ENCODE measurements around the gene RRM2. TPM values are rescaled to one million over a fixed set of nuclear protein-coding genes. Genes with fewer than 3 reads are reported as not detected.

Gene RRM2
- total and polyA plus RNA-seq, 2 experiments from 2014 or later: 23.5 to 79.2 TPM

DNA sequence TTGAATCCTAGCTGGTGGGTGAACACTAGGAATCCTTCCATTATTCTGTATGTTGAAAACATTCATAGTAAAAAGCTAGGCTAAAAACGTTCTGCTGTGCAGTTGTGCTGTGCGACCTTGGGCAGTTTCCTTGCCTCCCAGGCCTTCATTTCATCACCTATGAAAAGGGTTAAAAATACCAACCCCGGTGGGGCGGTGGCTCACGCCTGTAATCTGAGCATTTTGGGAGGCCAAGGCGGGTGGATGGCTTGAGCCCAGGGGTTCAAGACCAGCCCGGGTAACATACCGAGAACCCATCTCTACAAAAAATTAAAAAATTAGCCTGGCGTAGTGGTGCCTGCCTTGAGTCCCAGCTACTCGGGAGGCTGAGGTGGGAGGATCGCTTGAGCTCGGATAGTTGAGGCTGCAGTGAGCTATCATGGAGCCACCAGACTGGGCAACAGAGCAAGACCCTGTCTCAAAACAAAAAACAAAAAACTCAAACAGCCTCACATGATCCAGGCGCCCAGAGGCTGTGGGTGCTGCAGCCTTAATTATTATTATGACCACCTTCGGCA is 2.9 kb upstream of the RRM2 start:
- Histone ChIP-seq H3K9ac (peak overlapping the region; percentile 84), H3K79me2 (ENCODE audit: insufficient read depth) (peaks cover 6% of the 10 kb centered on the region; the same call in 1 of the 2 replicates), H3K4me1 (ENCODE audit: insufficient read depth) (peaks cover 20% of the 10 kb centered on the region), H3F3A (ENCODE audit: insufficient read depth) (peaks cover 29% of the 10 kb centered on the region), H3K36me3 (ENCODE audit: low read depth) (no peaks in the 10 kb centered on the region), H3K27me3 (replicated peaks; ENCODE audit: insufficient read depth) (no peaks in the 10 kb centered on the region), H4K20me1 (ENCODE audit: insufficient read depth) (no peaks in the 10 kb centered on the region), H3K4me3 (peak overlapping the region; percentile 76), H2AFZ (peak overlapping the region; percentile 82), H3K4me2 (ENCODE audit: unreplicated experiment) (peak overlapping the region; percentile 81), H3K9me2 (ENCODE audit: insufficient read depth) (no peaks in the 10 kb centered on the region), H3K9me3 (ENCODE audit: low read depth) (no peaks in the 10 kb centered on the region), H3K27ac (peak overlapping the region; percentile 79)
- DNase-seq: no peak
- TF ChIP-seq EZH2 (IDR thresholded peaks at IDR 0.05; ENCODE audit: insufficient read depth, poor library complexity, severe bottlenecking) (no peak), EZH2phosphoT487 (IDR thresholded peaks at IDR 0.05; ENCODE audit: insufficient read depth, low read depth) (no peak)
- in situ Hi-C loops (cut with MboI): loop anchor here (25.0 kb wide), 1 partner anchor 543 kb away; no protein-coding TSS in a partner anchor
- WGBS, 2 experiments (ENCODE audit: low coverage in 1 of 2, low lambda C conversion rate in 2 of 2, missing lambda C conversion rate in 2 of 2): 62% methylated on average over 14 of the region's 14 CpGs

DNA sequence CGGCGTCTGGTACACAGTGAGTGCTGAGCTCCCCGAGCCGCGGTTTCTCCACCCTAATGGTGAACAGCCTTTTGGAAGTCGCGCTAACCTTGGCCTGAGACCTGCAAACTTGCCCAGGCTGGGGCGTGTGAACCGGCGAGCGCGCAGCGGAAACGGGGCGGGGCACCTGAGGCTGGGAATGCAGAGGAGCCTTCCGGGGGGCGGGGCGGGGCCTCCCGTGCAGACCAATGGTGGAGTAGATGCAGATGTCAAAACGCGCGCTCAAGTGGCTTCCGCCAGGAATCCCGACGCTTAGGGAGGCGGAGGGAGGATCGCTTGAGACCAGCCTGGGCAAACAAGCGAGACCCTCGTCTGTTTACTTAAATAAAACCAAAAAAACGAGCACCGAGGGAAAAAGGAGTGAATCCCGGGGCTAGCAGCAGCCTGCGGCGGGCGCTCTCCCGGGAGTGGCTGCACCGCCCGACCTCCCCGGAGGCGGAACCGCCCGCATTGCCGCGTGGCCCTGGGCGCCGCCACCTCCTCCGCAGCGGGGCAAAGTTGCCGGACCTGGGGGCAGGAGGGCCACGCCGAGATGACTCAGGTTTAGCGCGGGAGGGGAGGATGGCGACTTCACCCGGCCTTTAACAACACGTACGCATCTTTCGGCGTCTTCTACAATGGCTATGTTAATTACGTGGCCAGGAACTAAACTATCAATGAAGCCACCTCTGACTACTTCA is 2.2 kb upstream of the RRM2 start:
- TF ChIP-seq EZH2phosphoT487 (IDR thresholded peaks at IDR 0.05; ENCODE audit: insufficient read depth, low read depth): no peak
- no peak for TF ChIP-seq EZH2 (IDR thresholded peaks at IDR 0.05; ENCODE audit: insufficient read depth, poor library complexity, severe bottlenecking)
- H3K27me3 ChIP-seq (replicated peaks; ENCODE audit: insufficient read depth): no peaks in the 10 kb centered on the region
- no peaks in the 10 kb centered on the region for H3K9me3 ChIP-seq (ENCODE audit: low read depth)
- H3K79me2 ChIP-seq (ENCODE audit: insufficient read depth): peaks cover 6% of the 10 kb centered on the region; the same call in 1 of the 2 replicates
- peak overlapping the region; percentile 84 for H3K9ac ChIP-seq
- no peaks in the 10 kb centered on the region for H3K36me3 ChIP-seq (ENCODE audit: low read depth)
- peak overlapping the region; percentile 81 for H3K4me2 ChIP-seq (ENCODE audit: unreplicated experiment)
- in situ Hi-C loops (cut with MboI): loop anchor here (25.0 kb wide), 1 partner anchor 542 kb away; no protein-coding TSS in a partner anchor
- peaks cover 35% of the 10 kb centered on the region for H3F3A ChIP-seq (ENCODE audit: insufficient read depth)
- peak overlapping the region; percentile 79 for H3K27ac ChIP-seq
- peak overlapping the region; percentile 82 for H2AFZ ChIP-seq
- peaks cover 27% of the 10 kb centered on the region for H3K4me1 ChIP-seq (ENCODE audit: insufficient read depth)
- H3K4me3 ChIP-seq: peak overlapping the region; percentile 76
- WGBS, 2 experiments (ENCODE audit: low coverage in 1 of 2, low lambda C conversion rate in 2 of 2, missing lambda C conversion rate in 2 of 2): 0 to 1% methylated on average over 57 to 60 of the region's 60 CpGs
- no peaks in the 10 kb centered on the region for H4K20me1 ChIP-seq (ENCODE audit: insufficient read depth)
- DNase-seq: peak; percentile 95
- H3K9me2 ChIP-seq (ENCODE audit: insufficient read depth): no peaks in the 10 kb centered on the region

DNA sequence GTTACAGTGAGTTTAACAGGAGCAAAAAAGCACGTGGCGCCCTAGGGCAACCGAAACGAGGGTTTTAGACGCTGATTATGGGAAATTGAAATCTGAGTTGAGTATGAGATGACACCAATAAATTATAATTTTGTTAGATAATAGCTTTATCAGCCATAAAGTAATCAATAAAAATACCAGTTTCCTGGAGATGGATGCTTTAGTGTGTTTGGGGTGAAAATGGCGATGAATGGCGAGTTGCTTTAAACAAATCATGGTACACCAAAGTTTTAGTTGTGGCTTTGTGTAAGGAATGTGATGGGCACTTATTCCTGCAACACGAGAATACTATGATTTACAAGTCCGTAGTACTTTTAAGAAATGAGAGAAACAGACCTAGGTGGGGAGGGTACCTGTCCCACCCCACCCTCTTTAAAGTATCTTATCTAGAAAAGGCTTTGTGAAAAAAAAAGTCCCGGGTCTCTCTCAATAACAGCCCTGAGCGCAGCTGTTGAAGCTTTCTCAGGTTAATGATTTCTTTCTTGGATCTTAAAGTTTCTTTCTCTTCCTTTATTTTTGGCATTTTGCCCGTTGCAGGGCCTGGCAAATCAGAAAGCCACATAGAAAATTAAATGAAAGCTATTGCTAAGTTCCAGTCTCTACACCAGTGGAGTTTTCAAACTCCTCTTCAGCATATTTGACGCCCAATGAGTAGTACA is 1.5 kb upstream of the RRM2 start:
- H3K4me1 ChIP-seq (ENCODE audit: insufficient read depth): peaks cover 29% of the 10 kb centered on the region
- H3K36me3 ChIP-seq (ENCODE audit: low read depth): no peaks in the 10 kb centered on the region
- peak overlapping the region; percentile 81 for H3K4me2 ChIP-seq (ENCODE audit: unreplicated experiment)
- no peaks in the 10 kb centered on the region for H4K20me1 ChIP-seq (ENCODE audit: insufficient read depth)
- no peaks in the 10 kb centered on the region for H3K9me2 ChIP-seq (ENCODE audit: insufficient read depth)
- H3K9me3 ChIP-seq (ENCODE audit: low read depth): no peaks in the 10 kb centered on the region
- DNase-seq: peak; percentile 45
- WGBS, 2 experiments (ENCODE audit: low coverage in 1 of 2, low lambda C conversion rate in 2 of 2, missing lambda C conversion rate in 2 of 2): 53 to 55% methylated on average over 13 of the region's 13 CpGs
- H3K79me2 ChIP-seq (ENCODE audit: insufficient read depth): peaks cover 6% of the 10 kb centered on the region; the same call in 1 of the 2 replicates
- H3F3A ChIP-seq (ENCODE audit: insufficient read depth): peaks cover 35% of the 10 kb centered on the region
- in situ Hi-C loops (cut with MboI): loop anchor here (25.0 kb wide), 1 partner anchor 541 kb away; no protein-coding TSS in a partner anchor
- H3K9ac ChIP-seq: peak overlapping the region; percentile 84
- peak overlapping the region; percentile 79 for H3K27ac ChIP-seq
- H3K4me3 ChIP-seq: peak overlapping the region; percentile 76
- TF ChIP-seq EZH2phosphoT487 (IDR thresholded peaks at IDR 0.05; ENCODE audit: insufficient read depth, low read depth) (no peak), EZH2 (IDR thresholded peaks at IDR 0.05; ENCODE audit: insufficient read depth, poor library complexity, severe bottlenecking) (no peak)
- no peaks in the 10 kb centered on the region for H3K27me3 ChIP-seq (replicated peaks; ENCODE audit: insufficient read depth)
- peak overlapping the region; percentile 82 for H2AFZ ChIP-seq

DNA sequence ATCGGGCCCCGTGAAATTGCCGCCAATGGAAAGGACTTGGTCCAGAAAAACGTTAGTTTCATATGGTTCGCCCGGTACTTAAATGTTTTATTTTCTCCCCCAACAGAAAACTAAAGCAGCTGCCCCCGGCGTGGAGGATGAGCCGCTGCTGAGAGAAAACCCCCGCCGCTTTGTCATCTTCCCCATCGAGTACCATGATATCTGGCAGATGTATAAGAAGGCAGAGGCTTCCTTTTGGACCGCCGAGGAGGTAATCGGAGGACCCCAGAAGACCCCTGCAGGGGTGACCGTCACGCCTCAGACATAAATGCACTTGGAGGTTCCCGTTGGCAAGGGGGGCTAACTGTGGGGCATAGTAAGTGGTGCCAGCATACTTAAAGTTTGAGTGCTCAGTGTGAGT is 742 bp downstream of the RRM2 start:
- peak overlapping the region; percentile 93 for H3K4me2 ChIP-seq (ENCODE audit: unreplicated experiment)
- H3K4me3 ChIP-seq: peak overlapping the region; percentile 80
- 0 out of 2 replicates have a peak overlapping the region, but pooled peaks have one; percentile 37 for H2AFZ ChIP-seq
- H3K9me3 ChIP-seq (ENCODE audit: low read depth): no peaks in the 10 kb centered on the region
- peaks cover 29% of the 10 kb centered on the region for H3K4me1 ChIP-seq (ENCODE audit: insufficient read depth)
- peaks cover 6% of the 10 kb centered on the region; the same call in 1 of the 2 replicates for H3K79me2 ChIP-seq (ENCODE audit: insufficient read depth)
- no peaks in the 10 kb centered on the region for H3K36me3 ChIP-seq (ENCODE audit: low read depth)
- TF ChIP-seq EZH2phosphoT487 (IDR thresholded peaks at IDR 0.05; ENCODE audit: insufficient read depth, low read depth): no peak
- TF ChIP-seq EZH2 (IDR thresholded peaks at IDR 0.05; ENCODE audit: insufficient read depth, poor library complexity, severe bottlenecking): no peak
- DNase-seq: peak; percentile 32
- H4K20me1 ChIP-seq (ENCODE audit: insufficient read depth): no peaks in the 10 kb centered on the region
- H3K27ac ChIP-seq: peak overlapping the region; percentile 83
- peak overlapping the region; percentile 79 for H3K9ac ChIP-seq
- 0 to 1% methylated on average over 16 to 18 of the region's 18 CpGs for WGBS, 2 experiments (ENCODE audit: low coverage in 1 of 2, low lambda C conversion rate in 2 of 2, missing lambda C conversion rate in 2 of 2)
- H3K9me2 ChIP-seq (ENCODE audit: insufficient read depth): no peaks in the 10 kb centered on the region
- H3K27me3 ChIP-seq (replicated peaks; ENCODE audit: insufficient read depth): no peaks in the 10 kb centered on the region
- in situ Hi-C loops (cut with MboI): loop anchor here (25.0 kb wide), 1 partner anchor 539 kb away; no protein-coding TSS in a partner anchor
- H3F3A ChIP-seq (ENCODE audit: insufficient read depth): peaks cover 35% of the 10 kb centered on the region

Measured in GM23248 (cell line).